Spinal cord (tissue), 10 donors: Measurements from ENCODE around the gene NBEA. TPM values are rescaled to one million over a fixed set of nuclear protein-coding genes. Genes with fewer than 3 reads are reported as not detected.
A peak's percentile ranks its signal among the peaks of the same experiment; 100 is the strongest.
"Not testable (repeated sequence)": the region's sequence is repeated elsewhere in the genome, so short reads cannot be mapped to it uniquely, and the experiment has no call there.

ENCODE experiments used
- DNase-seq, 6 donors: peaks; one replicate each; pipeline versions ENCODE4 v3.0.0 to v3.0.0-alpha.2; 2013 to 2015; ENCODE audit warnings: low spot score in 6 of 6, low read depth in 4 of 6
- H3K27ac ChIP-seq: one replicate; pipeline ENCODE4 v1.5.1; 2013; ENCODE audit warnings: low read depth, low read length, control low read depth
- H3K27me3 ChIP-seq: one replicate; pipeline ENCODE4 v1.6.1; 2013; ENCODE audit warnings: low read length; ENCODE audit not compliant: control insufficient read depth, insufficient read depth
- H3K36me3 ChIP-seq: one replicate; pipeline ENCODE4 v1.6.1; 2013; ENCODE audit warnings: low read length; ENCODE audit not compliant: control insufficient read depth, insufficient read depth
- H3K4me1 ChIP-seq: one replicate; pipeline ENCODE4 v1.6.1; 2013; ENCODE audit warnings: low read length; ENCODE audit not compliant: control insufficient read depth, insufficient read depth
- H3K4me3 ChIP-seq: one replicate; pipeline ENCODE4 v1.5.1; 2013; ENCODE audit warnings: low read depth, low read length, control low read depth
- H3K9me3 ChIP-seq: one replicate; pipeline ENCODE4 v1.6.1; 2013; ENCODE audit warnings: low read length; ENCODE audit not compliant: control insufficient read depth, insufficient read depth
- WGBS: methylation state at CpG from one replicate; pipeline ENCODE4 v1.1.5; 2013; ENCODE audit warnings: missing lambda C conversion rate; ENCODE audit not compliant: insufficient coverage; 5-methylcytosine and 5-hydroxymethylcytosine counted together
- polyA plus RNA-seq, 2 donors: library from polyadenylated mRNA; unstranded; fragments of 120-200 nt; gene quantifications; one replicate each; pipeline ENCODE4 v1.2.1, GENCODE V29; 2013; ENCODE audit not compliant: insufficient read length in 2 of 2
- total RNA-seq, 2 donors: library from RNA; depleted of rRNA in 1 of 2; stranded (reverse); fragments of 120-200 nt in 1 of 2; fragments of >200 nt in 1 of 2; gene quantifications; one replicate each; pipeline versions ENCODE4 v1.2.3 to v1.2.4, GENCODE V29; 2013 to 2014
- donor health status: healthy.

The NBEA gene
- total and polyA plus RNA-seq, 4 donors = 39.1 to 136 (median 72.8) TPM

DNA sequence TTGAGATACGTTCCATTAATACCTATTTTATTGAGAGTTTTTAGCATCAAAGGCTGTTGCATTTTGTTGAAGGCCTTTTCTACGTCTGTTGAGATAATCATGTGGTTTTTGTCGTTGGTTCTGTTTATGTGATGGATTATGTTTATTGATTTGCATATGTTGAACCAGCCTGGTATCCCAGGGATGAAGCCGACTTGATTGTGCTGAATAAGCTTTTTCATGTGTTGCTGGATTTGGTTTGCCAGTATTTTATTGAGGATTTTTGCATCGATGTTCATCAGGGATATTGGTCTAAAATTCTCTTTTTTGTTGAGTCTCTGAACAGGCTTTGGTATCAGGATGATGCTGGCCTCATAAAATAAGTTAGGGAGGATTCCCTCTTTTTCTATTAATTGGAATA is 43.1 kb downstream of the NBEA start:
- not testable (repeated sequence) for DNase-seq, H3K27ac ChIP-seq, H3K27me3 ChIP-seq, H3K4me1 ChIP-seq, H3K9me3 ChIP-seq, H3K4me3 ChIP-seq, H3K36me3 ChIP-seq
- WGBS = 93% methylated on average over 4 of the region's 5 CpGs

DNA sequence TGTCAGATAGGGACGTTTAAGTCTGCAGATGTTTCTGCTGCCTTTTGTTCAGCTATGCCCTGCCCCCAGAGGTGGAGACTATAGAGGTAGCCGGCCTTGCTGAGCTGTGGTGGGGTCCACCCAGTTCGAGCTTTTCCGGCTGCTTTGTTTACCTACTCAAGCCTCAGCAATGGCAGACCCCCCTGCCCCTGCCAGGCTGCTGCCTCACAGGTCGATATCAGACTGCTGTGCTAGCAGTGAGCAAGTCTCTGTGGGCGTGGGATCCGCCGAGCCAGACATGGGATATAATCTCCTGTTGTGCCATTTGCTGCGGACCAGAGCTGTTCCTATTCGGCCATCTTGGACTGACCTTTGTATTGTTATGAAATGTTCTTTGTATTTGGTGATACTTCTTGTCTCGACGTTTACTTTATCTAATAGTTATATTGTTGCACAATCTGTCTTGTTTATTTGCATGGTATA is 46.3 kb downstream of the NBEA start:
- peaks cover 5% of the 10 kb centered on the region for H3K9me3 ChIP-seq
- 96% methylated on average over 7 of the region's 12 CpGs for WGBS
- H3K27me3 ChIP-seq = no peaks in the 10 kb centered on the region

DNA sequence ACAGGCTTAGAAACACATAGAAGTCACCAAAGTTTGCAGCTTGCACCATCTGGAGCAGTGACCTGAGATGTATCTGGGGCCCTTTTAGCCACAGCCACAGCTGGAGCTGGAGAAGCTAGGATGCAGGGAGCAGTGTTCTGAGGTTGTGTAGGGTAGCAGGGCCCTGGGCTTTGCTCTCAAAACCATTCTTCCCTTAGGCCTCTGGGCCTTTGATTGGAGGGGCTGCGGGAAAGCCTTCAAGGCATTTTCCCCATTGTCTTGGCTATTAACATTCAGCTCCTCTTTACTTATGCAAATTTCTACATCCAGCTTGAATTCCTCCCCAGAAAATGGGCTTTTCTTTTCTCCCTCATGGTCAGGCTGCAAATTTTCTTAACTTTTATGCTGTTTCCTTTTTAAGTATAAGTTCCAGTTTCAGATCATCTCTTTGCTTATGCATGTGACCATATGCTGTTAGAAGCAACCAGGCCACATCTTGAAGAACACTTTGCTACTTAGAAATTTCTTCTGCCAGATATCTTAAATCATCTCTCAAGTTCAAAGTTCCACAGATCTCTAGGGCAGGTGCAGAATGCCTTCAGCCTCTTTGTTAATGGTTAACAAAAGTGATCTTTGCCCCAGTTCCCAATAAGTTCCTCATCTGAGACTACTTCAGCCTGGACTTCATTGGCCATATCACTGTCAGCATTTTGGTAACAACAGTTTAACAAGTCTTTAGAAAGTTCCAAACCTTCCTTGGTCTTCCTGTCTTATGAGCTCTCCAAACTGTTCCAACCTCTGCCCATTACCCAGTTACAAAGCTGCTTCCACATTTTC is 48.5 kb downstream of the NBEA start:
- DNase-seq = no peak
- H3K9me3 ChIP-seq = peaks cover 5% of the 10 kb centered on the region
- H3K4me3 ChIP-seq = no peak overlapping the region
- no peaks in the 10 kb centered on the region for H3K27me3 ChIP-seq
- 100% methylated on average over 1 of the region's 1 CpG for WGBS
- peaks cover 4% of the 10 kb centered on the region for H3K36me3 ChIP-seq
- no peak overlapping the region for H3K27ac ChIP-seq
- no peaks in the 10 kb centered on the region for H3K4me1 ChIP-seq

More for the DNA sequence above, 46.3 kb downstream of the NBEA start:
- Histone ChIP-seq H3K4me1 (no peaks in the 10 kb centered on the region), H3K4me3 (no peak overlapping the region), H3K36me3 (peaks cover 4% of the 10 kb centered on the region), H3K27ac (no peak overlapping the region)
- DNase-seq = no peak

DNA sequence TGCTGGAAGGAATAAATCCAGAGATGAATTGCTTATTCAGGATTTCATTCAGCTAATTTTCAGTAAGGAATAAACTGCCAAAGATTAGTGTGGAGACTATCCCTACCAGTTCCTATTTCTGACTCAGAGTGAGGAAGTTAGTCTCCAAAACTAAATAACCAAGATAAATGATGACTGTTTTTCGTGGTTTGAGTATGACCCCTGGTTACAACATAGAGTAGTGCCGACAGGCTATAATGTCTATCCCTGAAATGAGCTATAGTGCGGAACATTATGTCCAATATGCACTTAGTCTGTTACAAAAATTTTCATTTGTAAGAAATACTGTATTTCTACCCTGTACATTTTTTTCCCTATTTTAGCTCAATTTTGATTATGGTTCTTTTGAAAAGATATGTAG is 51.4 kb downstream of the NBEA start:
- peaks cover 5% of the 10 kb centered on the region for H3K9me3 ChIP-seq
- H3K36me3 ChIP-seq = peaks cover 4% of the 10 kb centered on the region
- H3K4me3 ChIP-seq = no peak overlapping the region
- no CpG with 5 or more reads among the region's 3 CpGs for WGBS
- H3K27ac ChIP-seq = no peak overlapping the region
- no peaks in the 10 kb centered on the region for H3K4me1 ChIP-seq
- DNase-seq = no peak
- no peaks in the 10 kb centered on the region for H3K27me3 ChIP-seq

DNA sequence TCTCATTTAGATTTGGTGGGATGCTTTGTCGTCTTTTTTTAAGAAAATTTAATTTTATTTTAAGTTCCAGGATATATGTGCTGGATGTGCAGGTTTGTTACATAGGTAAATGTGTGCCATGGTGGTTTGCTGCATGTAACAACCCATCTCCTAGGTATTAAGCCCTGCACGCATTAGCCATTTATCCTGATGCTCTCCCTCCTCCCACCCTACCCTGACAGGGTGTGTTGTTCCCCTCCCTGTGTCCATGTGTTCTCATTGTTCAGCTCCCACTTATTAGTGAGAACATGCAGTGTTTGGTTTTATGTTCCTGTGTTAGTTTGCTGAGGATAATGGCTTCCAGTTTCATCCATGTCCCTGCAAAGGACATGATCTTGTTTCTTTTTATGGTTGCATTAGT is 61.7 kb downstream of the NBEA start:
- H3K9me3 ChIP-seq, H3K27me3 ChIP-seq, H3K4me3 ChIP-seq, H3K4me1 ChIP-seq, H3K27ac ChIP-seq, H3K36me3 ChIP-seq, DNase-seq: not testable (repeated sequence)
- no CpG with 5 or more reads among the region's 2 CpGs for WGBS

DNA sequence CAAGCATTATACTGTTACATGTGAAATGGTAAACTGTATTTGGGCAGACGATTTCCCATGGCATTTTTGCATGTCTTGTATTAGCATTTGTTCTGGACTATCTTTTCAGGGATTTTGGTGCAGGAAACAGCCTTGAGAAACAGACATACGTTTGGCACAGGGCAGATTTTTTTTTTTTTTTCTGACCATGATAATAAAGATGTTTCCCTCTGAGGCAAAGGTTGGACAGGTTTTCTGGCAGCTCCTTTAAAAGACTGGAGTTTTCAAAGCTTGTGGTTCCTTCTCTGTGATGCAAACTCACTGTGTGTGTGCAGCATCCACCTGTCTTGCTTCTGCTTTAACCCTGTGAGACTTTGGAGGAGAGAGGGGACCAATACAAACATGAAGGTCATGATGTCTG is 63.0 kb downstream of the NBEA start:
- 58% methylated on average over 2 of the region's 2 CpGs for WGBS
- Histone ChIP-seq H3K4me1 (no peaks in the 10 kb centered on the region), H3K27me3 (no peaks in the 10 kb centered on the region), H3K4me3 (no peak overlapping the region), H3K27ac (no peak overlapping the region), H3K36me3 (no peaks in the 10 kb centered on the region), H3K9me3 (peaks cover 2% of the 10 kb centered on the region)
- no peak for DNase-seq

DNA sequence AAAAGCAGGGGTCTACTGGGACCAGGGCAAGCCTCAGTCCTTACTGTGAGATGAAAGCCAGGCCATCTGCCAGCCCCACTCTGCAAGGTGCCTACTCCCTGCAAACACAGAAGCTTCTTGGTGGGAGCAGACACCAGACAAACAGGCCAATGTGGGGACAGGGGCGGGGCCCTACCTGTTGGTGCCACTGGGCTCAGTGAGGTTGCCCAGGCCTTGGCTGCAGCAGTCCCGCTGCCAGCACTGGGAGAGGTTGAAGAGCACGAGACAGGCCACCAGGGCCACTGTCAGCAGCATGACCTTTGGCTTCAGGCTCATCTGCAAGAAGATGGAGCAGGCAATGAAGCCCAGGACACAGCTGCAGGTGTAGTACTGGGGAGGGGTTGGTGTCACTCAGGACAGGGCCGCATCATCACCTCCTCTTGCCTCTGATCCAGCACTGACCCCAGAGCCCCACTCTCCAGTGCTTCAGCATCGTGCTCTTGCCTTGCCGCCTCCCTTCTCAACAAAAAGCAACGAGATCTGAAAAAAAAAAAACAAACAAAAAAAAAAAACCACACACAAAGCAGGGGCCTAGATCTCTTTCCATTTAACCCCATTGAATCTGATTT is 72.6 kb downstream of the NBEA start:
- Histone ChIP-seq H3K36me3 (no peaks in the 10 kb centered on the region), H3K27ac (no peak overlapping the region), H3K9me3 (no peaks in the 10 kb centered on the region), H3K4me3 (no peak overlapping the region), H3K4me1 (peaks cover 6% of the 10 kb centered on the region), H3K27me3 (no peaks in the 10 kb centered on the region)
- WGBS = 89% methylated on average over 3 of the region's 7 CpGs
- no peak for DNase-seq

DNA sequence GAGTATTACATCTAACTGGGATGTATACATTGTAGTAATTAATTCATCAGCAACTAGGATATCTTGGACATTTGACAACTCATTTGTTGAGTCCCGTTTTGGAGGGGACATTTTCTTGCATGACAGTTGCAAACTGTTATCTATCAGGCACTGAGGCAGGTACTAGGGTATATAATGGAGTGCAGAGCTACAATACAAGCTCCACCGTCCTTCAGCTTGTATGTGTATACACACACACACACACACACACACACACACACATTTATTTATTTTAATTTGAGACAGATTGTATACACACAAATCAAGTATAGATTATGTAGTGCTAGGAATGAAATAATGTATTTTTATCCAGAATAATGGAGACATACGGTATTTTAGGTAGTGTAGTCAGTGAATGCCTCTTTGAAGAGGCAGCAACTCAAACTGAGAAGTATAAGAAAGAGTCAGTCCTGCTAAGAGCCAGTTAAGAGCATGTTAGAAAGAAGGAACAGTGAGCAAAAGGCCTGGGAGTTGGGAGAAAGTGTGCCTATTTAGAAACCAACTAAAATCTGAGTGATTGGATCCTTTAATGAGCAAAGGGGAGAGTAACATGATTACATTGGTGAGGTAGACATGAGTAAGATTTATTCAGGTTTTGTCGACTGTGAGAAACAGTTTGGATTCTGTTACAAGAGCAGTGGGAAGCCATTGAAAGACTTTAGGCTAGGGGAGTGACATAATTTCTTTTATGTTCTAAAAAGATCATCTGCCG is 74.5 kb downstream of the NBEA start:
- Histone ChIP-seq H3K4me1 (peaks cover 6% of the 10 kb centered on the region), H3K27me3 (no peaks in the 10 kb centered on the region), H3K36me3 (no peaks in the 10 kb centered on the region), H3K9me3 (no peaks in the 10 kb centered on the region), H3K27ac (peak overlapping the region; percentile 42), H3K4me3 (no peak overlapping the region)
- DNase-seq = peak; percentile 4 to 53 (median 19)
- WGBS = 18% methylated on average over 3 of the region's 5 CpGs

DNA sequence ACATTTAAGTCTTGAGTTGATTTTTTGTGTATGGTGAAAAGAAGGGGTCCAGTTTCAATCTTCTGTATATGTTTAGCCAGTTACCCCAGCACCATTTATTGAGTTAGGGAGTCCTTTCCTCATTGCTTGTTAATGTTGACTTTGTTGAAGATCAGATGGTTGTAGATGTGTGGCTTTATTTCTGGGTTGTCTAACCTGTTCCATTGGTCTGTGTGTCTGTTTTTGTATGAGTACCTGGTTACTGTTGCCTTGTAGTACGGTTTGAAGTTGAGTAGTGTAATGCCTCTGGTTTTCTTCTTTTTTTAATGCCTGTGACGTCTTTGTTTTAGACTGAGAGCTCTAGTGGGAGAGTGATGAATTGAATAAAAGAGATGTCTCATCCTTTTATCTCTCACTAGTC is 83.2 kb downstream of the NBEA start:
- WGBS = no CpG with 5 or more reads among the region's 2 CpGs
- H3K36me3 ChIP-seq = no peaks in the 10 kb centered on the region
- DNase-seq = no peak
- H3K9me3 ChIP-seq = peaks cover 6% of the 10 kb centered on the region
- no peak overlapping the region for H3K4me3 ChIP-seq
- H3K4me1 ChIP-seq = no peaks in the 10 kb centered on the region
- no peak overlapping the region for H3K27ac ChIP-seq
- no peaks in the 10 kb centered on the region for H3K27me3 ChIP-seq
